ENCODE measurements around the gene AP5Z1.

GRCh38 chr7:4787541-4787940 lies 12.1 kb downstream of the AP5Z1 start:
- TF ChIP-seq, protein P1, sequence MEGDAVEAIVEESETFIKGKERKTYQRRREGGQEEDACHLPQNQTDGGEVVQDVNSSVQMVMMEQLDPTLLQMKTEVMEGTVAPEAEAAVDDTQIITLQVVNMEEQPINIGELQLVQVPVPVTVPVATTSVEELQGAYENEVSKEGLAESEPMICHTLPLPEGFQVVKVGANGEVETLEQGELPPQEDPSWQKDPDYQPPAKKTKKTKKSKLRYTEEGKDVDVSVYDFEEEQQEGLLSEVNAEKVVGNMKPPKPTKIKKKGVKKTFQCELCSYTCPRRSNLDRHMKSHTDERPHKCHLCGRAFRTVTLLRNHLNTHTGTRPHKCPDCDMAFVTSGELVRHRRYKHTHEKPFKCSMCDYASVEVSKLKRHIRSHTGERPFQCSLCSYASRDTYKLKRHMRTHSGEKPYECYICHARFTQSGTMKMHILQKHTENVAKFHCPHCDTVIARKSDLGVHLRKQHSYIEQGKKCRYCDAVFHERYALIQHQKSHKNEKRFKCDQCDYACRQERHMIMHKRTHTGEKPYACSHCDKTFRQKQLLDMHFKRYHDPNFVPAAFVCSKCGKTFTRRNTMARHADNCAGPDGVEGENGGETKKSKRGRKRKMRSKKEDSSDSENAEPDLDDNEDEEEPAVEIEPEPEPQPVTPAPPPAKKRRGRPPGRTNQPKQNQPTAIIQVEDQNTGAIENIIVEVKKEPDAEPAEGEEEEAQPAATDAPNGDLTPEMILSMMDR (IDR thresholded peaks at IDR 0.05) = no peak
- TF ChIP-seq POLR2AphosphoS5 (IDR thresholded peaks at IDR 0.05; ENCODE audit: insufficient read depth in 1 of 2, low read depth in 1 of 2) = no peak

Measured in vagina (tissue), 2 donors.